HepG2 (cell line): ENCODE results near the gene CCL16. TPM values are rescaled to one million over a fixed set of nuclear protein-coding genes. Genes with fewer than 3 reads are reported as not detected.
A peak's percentile ranks its signal among the peaks of the same experiment; 100 is the strongest.

Experiments used
- BRD4 ChIP-seq: sonication (generic); formaldehyde crosslinking; IDR thresholded peaks from 2 replicates; pipeline ENCODE4 v1.4.0; 2020; ENCODE audit warnings: missing genetic modification reagents
- GTF3A ChIP-seq: sonication (generic); formaldehyde crosslinking; conservative IDR thresholded peaks from 2 replicates; pipeline ENCODE4 v1.4.0; 2020; ENCODE audit warnings: mild to moderate bottlenecking, missing genetic modification reagents
- HCFC1 ChIP-seq: fragments of 150-350 bp; IDR thresholded peaks from 2 replicates; pipeline ENCODE4 v1.6.1; 2014; ENCODE audit warnings: low read depth, low read length
- PTBP1 ChIP-seq: fragments of 200-400 bp; formaldehyde crosslinking; IDR thresholded peaks from 2 replicates; pipeline ENCODE4 v1.6.1; 2018; ENCODE audit warnings: low read length, low read depth; ENCODE audit not compliant: poor library complexity, severe bottlenecking
- RARG ChIP-seq: sonication (generic); formaldehyde crosslinking; IDR thresholded peaks from 2 replicates; pipeline ENCODE4 v1.4.0; 2020; ENCODE audit warnings: low read depth, mild to moderate bottlenecking, missing genetic modification reagents
- SOX13 ChIP-seq, 3 experiments: fragments of 450-650 bp in 1 of 3; sonication (generic) in 1 of 3; formaldehyde crosslinking in 1 of 3; IDR thresholded peaks in 2 of 3; conservative IDR thresholded peaks in 1 of 3; 2 replicates each; pipeline versions ENCODE4 v1.5.0 to v1.6.1; 2016 to 2020; ENCODE audit warnings: antibody characterized with exemption in 1 of 3, mild to moderate bottlenecking in 1 of 3, missing compliant biosample characterization in 1 of 3, missing genetic modification reagents in 1 of 3, moderate library complexity in 1 of 3
- SOX6 ChIP-seq, 2 experiments: fragments of 450-650 bp in 1 of 2; sonication (generic) in 1 of 2; formaldehyde crosslinking in 1 of 2; IDR thresholded peaks; 2 replicates each; pipeline versions ENCODE4 v1.4.0 to v1.6.1; 2017 to 2020; ENCODE audit warnings: antibody characterized with exemption in 1 of 2, mild to moderate bottlenecking in 1 of 2, missing genetic modification reagents in 1 of 2
- TARDBP ChIP-seq: sonication (generic); formaldehyde crosslinking; IDR thresholded peaks from 2 replicates; pipeline ENCODE4 v1.8.0; 2022; ENCODE audit warnings: mild to moderate bottlenecking, missing genetic modification reagents
- TOE1 ChIP-seq: sonication (generic); formaldehyde crosslinking; IDR thresholded peaks from 2 replicates; pipeline ENCODE4 v1.4.0; 2020; ENCODE audit warnings: mild to moderate bottlenecking, missing genetic modification reagents
- YY1 ChIP-seq: IDR thresholded peaks from 2 replicates; pipeline ENCODE4 v1.6.1; 2011; ENCODE audit warnings: low read length, low read depth, moderate library complexity, mild to moderate bottlenecking; ENCODE audit not compliant: insufficient read depth, insufficient replicate concordance
- ZEB1 ChIP-seq: IDR thresholded peaks from 2 replicates; pipeline ENCODE4 v1.6.1; 2012; ENCODE audit warnings: mild to moderate bottlenecking, low read depth, inconsistent platforms; ENCODE audit not compliant: insufficient replicate concordance
- ZFP37 ChIP-seq: sonication (generic); formaldehyde crosslinking; IDR thresholded peaks from 2 replicates; pipeline ENCODE4 v1.4.0; 2020; ENCODE audit warnings: missing genetic modification reagents, borderline replicate concordance
- ZNF253 ChIP-seq: sonication (generic); formaldehyde crosslinking; IDR thresholded peaks from 2 replicates; pipeline ENCODE4 v1.8.0; 2022; ENCODE audit warnings: mild to moderate bottlenecking, missing genetic modification reagents, borderline replicate concordance
- ZNF343 ChIP-seq: sonication (generic); formaldehyde crosslinking; IDR thresholded peaks from 2 replicates; pipeline ENCODE4 v1.4.0; 2020; ENCODE audit warnings: mild to moderate bottlenecking, missing genetic modification reagents
- ZNF607 ChIP-seq: sonication (generic); formaldehyde crosslinking; IDR thresholded peaks from 2 replicates; pipeline ENCODE4 v1.5.1; 2020; ENCODE audit warnings: missing genetic modification reagents, mild to moderate bottlenecking, borderline replicate concordance
- polyA plus RNA-seq, 8 experiments: library from polyadenylated mRNA; depleted of rRNA in 3 of 8; stranded (reverse) in 7 of 8; unstranded in 1 of 8; fragments of >200 nt; fragmentation: Illumina TruSeq in 4 of 8; extraction: Trizol in 4 of 8; gene quantifications; 2 replicates each; pipeline versions ENCODE4 v1.2.1 to v1.2.3, GENCODE V29; 2011 to 2016; ENCODE audit warnings: low read depth in 4 of 8, missing spikeins in 1 of 8, mixed read lengths in 1 of 8; ENCODE audit not compliant: insufficient read depth in 1 of 8
- total RNA-seq, 5 experiments: library from RNA; depleted of rRNA; stranded (reverse); fragments of >200 nt; fragmentation: Illumina TruSeq; extraction: Trizol; gene quantifications; 2 replicates each; pipeline ENCODE4 v1.2.3, GENCODE V29; 2016; ENCODE audit warnings: low read depth in 1 of 5
- TF ChIP-seq, protein P1 (sequence below): sonication (generic); formaldehyde crosslinking; conservative IDR thresholded peaks from 2 replicates; pipeline ENCODE4 v1.4.0; 2020; ENCODE audit warnings: missing genetic modification reagents
- TF ChIP-seq, protein P2 (sequence below): sonication (generic); formaldehyde crosslinking; IDR thresholded peaks from 2 replicates; pipeline ENCODE4 v1.4.0; 2020; ENCODE audit warnings: missing genetic modification reagents, borderline replicate concordance
- TF ChIP-seq, protein P3 (sequence below): IDR thresholded peaks from 2 replicates; pipeline ENCODE4 v1.6.1; 2016
- TF ChIP-seq, protein P4 (sequence below): IDR thresholded peaks from 2 replicates; pipeline ENCODE4 v1.6.1; 2016; ENCODE audit warnings: low read depth, missing genetic modification reagents, missing compliant biosample characterization

CCL16 gene
- total and polyA plus RNA-seq, 2 of the 13 experiments (the other 11 are each of a cell fraction or from before 2014, with no cell fraction given), result 2.0 to 14.7 TPM

DNA sequence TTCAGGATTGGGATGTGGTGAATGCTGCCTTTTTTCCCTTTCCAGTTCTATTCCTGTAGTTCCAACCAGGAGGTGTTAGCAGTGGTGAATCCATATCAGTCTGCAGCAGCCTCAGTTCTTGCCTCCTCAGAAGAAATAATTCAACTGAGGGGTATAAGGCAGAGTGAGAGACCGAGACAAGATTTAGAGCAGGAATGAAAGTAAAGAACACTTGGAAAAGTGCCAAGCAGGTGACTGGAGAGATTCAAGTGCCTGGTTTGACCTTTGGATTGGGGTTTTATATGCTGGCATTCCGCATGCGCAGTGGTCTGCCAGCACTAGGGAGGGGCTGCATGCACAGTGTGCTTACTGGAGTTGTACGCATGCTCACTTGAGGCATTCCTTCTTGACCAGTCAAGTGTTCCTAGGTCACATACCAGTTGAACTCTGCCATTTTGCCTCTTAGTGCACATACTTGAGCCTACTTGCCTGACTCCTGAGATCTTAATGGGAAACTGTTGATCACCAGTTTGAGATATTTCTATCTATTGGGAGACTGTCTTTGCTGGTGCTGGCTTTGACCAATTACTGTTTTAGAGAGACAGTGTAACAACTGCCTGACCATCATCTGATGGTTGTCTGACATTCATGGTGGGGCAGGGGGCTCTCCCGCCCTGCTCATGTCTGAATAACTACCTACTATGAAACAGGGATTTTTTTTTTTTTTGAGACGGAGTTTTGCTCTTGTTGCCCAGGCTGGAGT, 20.7 kb upstream of the CCL16 start (continued):
- TF ChIP-seq GTF3A (CRISPR knock-in tag), result no peak
- TF ChIP-seq ZNF343 (CRISPR knock-in tag), result 0 out of 2 replicates have a peak, but pooled peaks have one; percentile 32
- peak; percentile 56 for TF ChIP-seq YY1
- no peak for TF ChIP-seq SOX6 (IDR thresholded peaks at IDR 0.05)
- TF ChIP-seq SOX6 (CRISPR knock-in tag; IDR thresholded peaks at IDR 0.05), result peak; percentile 31; the same call in 1 of the 2 replicates
- no peak for TF ChIP-seq PTBP1
- TF ChIP-seq ZNF607 (CRISPR knock-in tag), result no peak
- TF ChIP-seq, protein P1, sequence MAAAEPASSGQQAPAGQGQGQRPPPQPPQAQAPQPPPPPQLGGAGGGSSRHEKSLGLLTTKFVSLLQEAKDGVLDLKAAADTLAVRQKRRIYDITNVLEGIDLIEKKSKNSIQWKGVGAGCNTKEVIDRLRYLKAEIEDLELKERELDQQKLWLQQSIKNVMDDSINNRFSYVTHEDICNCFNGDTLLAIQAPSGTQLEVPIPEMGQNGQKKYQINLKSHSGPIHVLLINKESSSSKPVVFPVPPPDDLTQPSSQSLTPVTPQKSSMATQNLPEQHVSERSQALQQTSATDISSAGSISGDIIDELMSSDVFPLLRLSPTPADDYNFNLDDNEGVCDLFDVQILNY (CRISPR knock-in tag), result no peak
- TF ChIP-seq, protein P2, sequence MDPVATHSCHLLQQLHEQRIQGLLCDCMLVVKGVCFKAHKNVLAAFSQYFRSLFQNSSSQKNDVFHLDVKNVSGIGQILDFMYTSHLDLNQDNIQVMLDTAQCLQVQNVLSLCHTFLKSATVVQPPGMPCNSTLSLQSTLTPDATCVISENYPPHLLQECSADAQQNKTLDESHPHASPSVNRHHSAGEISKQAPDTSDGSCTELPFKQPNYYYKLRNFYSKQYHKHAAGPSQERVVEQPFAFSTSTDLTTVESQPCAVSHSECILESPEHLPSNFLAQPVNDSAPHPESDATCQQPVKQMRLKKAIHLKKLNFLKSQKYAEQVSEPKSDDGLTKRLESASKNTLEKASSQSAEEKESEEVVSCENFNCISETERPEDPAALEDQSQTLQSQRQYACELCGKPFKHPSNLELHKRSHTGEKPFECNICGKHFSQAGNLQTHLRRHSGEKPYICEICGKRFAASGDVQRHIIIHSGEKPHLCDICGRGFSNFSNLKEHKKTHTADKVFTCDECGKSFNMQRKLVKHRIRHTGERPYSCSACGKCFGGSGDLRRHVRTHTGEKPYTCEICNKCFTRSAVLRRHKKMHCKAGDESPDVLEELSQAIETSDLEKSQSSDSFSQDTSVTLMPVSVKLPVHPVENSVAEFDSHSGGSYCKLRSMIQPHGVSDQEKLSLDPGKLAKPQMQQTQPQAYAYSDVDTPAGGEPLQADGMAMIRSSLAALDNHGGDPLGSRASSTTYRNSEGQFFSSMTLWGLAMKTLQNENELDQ (CRISPR knock-in tag), result no peak
- TF ChIP-seq BRD4, result no peak
- no peak for TF ChIP-seq ZFP37 (CRISPR knock-in tag)
- TF ChIP-seq ZEB1, result no peak
- TF ChIP-seq TOE1, result no peak
- TF ChIP-seq ZNF253, result no peak
- TF ChIP-seq TARDBP, result 0 out of 2 replicates have a peak, but pooled peaks have one; percentile 25
- TF ChIP-seq, protein P3, sequence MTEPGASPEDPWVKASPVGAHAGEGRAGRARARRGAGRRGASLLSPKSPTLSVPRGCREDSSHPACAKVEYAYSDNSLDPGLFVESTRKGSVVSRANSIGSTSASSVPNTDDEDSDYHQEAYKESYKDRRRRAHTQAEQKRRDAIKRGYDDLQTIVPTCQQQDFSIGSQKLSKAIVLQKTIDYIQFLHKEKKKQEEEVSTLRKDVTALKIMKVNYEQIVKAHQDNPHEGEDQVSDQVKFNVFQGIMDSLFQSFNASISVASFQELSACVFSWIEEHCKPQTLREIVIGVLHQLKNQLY, result peak; percentile 57; the same call in 1 of the 2 replicates
- 0 out of 2 replicates have a peak, but pooled peaks have one; percentile 42 for TF ChIP-seq RARG (CRISPR knock-in tag)
- TF ChIP-seq HCFC1, result no peak
- TF ChIP-seq, protein P4, sequence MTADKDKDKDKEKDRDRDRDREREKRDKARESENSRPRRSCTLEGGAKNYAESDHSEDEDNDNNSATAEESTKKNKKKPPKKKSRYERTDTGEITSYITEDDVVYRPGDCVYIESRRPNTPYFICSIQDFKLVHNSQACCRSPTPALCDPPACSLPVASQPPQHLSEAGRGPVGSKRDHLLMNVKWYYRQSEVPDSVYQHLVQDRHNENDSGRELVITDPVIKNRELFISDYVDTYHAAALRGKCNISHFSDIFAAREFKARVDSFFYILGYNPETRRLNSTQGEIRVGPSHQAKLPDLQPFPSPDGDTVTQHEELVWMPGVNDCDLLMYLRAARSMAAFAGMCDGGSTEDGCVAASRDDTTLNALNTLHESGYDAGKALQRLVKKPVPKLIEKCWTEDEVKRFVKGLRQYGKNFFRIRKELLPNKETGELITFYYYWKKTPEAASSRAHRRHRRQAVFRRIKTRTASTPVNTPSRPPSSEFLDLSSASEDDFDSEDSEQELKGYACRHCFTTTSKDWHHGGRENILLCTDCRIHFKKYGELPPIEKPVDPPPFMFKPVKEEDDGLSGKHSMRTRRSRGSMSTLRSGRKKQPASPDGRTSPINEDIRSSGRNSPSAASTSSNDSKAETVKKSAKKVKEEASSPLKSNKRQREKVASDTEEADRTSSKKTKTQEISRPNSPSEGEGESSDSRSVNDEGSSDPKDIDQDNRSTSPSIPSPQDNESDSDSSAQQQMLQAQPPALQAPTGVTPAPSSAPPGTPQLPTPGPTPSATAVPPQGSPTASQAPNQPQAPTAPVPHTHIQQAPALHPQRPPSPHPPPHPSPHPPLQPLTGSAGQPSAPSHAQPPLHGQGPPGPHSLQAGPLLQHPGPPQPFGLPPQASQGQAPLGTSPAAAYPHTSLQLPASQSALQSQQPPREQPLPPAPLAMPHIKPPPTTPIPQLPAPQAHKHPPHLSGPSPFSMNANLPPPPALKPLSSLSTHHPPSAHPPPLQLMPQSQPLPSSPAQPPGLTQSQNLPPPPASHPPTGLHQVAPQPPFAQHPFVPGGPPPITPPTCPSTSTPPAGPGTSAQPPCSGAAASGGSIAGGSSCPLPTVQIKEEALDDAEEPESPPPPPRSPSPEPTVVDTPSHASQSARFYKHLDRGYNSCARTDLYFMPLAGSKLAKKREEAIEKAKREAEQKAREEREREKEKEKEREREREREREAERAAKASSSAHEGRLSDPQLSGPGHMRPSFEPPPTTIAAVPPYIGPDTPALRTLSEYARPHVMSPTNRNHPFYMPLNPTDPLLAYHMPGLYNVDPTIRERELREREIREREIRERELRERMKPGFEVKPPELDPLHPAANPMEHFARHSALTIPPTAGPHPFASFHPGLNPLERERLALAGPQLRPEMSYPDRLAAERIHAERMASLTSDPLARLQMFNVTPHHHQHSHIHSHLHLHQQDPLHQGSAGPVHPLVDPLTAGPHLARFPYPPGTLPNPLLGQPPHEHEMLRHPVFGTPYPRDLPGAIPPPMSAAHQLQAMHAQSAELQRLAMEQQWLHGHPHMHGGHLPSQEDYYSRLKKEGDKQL (CRISPR knock-in tag), result no peak
- no peak for TF ChIP-seq SOX13 (IDR thresholded peaks at IDR 0.05)
- no peak for TF ChIP-seq SOX13 (CRISPR knock-in tag; conservative IDR thresholded peaks at IDR 0.05 in 1 of 2, IDR thresholded peaks at IDR 0.05 in 1 of 2)
